IPS DF 4.7 (cell line): ENCODE data around the gene BMF.
A peak's percentile ranks its signal among the peaks of the same experiment; 100 is the strongest.

ENCODE experiments used
- DNase-seq: peaks from one replicate; pipeline ENCODE4 v3.0.0-alpha.2; 2013; ENCODE audit warnings: low spot score; ENCODE audit errors: extremely low read depth

The BMF gene

DNA sequence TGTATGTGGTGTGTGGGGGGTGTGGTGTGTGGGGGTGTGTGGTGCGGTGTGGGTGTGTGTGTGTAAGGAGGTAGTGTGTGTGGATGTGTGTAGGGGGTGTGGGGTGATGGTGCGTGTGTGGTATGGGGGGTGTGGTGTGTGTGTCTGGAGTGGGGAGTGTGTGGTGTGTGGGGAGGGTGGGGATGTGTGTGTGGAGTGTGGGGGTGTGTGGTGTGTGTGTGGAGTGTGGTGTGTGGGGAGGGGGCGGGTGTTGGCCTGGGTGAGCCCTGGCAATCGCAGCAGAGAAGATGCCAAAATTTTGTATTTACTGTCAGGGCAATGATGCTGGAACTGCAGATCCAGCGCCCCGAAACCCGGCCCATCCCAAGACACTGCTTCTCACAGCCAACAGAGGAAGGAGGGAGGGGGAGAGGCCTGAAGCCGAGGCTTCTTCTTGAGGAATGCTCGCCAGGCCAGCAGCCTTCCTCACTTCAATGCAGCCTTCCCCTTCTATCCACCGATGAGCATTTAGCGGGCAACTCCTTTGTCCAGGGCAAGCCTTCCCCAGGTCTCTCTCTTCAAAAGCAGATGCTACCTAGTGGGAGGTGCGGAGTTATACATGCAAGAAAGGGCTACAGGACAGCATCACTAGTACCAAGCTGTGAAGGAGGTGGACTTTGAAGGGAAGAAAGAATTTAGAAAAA lies 57.8 kb downstream of the BMF start:
- DNase-seq = no peak

DNA sequence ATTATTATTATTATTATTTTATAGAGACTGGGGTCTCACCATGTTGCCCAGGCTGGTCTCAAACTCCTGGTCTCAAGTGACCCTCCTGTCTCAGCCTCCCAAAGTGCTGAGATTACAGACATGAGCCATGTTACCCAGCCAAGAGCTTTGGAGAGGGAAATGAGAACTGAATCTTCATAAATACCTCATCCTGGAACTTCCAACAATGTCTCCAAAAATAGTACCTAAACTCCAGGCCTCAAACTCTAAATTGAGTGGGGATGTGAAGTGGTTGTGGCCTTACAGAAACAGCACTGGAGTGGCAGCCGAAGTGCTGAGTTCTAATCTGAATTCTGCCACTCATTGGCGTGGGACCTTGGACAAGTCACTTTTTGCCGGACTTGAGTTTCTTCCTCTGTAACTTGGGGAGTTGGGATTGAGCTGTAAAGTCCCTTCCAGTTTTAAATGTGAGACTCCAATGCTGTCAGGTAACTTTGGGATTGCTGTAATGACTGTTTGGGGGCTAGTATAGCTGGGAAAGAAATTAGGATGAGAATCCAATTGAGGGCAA lies 59.7 kb downstream of the BMF start:
- DNase-seq = no peak

DNA sequence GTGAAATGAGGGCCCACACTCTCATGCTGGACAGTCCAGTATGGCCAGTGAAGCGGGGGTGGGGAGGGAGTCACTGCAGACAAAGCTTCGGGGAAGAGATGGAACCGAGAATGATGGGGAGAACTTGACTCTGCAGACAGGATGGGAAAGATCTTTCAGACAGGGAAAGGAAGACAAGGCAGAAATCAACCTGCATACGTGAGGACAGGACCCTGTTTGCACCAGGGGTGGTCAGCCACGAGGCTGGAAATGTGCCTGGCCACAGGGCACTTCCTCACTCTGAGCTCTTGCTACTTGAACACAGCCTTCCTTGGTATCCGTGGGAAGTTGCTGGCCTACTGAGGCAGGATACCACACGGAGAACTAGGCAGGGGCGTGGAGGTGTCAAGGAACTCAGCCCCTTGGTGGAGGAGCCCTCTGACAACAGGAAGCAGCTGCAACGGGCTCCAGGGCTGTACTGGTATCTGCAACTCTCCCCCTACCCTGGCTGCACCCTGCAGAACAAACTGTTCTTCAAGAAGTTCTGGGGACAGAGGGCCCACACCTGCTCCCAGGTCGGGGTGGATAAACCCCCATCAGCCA lies 60.4 kb downstream of the BMF start:
- DNase-seq = no peak

DNA sequence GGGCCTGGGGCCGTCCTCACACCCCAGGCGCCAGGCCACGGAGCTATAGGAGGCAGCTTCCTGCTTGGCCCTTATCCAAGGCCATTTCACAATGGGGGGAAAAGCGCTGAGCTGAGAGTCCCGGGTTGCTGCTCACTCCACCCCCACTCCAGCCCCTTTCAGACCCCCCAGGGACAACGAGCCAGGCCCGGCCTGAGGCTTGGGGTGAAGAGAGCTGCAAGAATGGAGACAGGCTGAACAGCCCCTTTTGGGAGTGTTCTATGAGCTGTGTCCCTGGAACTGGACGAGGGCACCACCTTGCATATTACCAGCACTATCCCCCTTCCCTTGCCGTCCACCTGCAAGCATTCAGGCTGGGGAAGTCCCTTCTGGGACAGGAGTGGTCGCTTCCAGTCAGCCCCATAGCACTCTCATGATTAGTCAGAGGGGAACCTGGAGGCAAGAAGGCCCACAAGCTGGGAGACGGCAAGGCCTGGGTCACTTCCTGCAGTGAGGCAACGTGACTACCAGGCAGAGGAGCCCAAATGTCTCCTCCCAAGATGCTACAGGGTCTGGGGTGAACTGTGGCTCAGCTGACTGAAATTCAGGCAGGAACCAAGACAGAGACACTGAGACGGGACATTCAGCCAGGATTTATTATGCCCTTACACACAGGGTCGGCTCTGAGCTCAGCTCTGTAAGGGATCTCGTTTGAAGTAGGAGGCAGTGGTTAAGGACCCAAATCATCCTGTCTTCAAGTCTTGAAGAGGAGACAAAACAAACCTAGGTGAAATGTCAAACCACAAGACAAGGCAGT lies 61.1 kb downstream of the BMF start:
- no peak for DNase-seq

DNA sequence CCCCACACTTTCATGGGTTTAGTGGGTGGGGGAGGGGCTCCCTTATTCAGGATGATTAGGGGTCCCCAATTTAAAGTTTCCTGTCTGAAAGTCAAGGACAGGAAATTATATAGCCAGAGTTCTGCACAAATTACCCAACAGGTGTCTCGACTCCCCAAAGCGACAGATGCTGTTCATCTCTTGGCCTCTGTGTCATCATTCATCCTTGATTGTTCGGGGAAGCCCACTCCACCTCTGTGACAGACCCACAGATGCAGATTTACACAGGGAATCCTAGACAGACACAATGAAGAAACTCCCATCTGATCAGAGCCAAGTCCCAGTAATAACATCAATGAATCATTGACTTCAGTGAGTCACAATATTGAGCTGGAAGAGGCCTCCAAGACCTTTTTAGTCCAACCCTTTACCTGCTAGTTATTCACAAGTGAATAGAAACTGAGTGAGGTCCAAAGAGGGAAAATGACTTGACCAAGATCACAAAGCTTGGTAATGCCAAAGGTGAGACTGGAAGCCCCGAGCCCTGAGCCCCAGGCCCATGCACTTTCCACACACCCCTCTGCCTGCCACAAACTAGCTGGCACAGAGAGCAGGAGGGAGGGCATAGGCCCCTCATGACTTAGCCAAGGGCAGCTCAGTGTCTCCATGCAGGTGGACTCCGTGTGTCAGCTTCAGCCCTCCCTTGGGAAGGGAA lies 61.8 kb downstream of the BMF start:
- DNase-seq = no peak

DNA sequence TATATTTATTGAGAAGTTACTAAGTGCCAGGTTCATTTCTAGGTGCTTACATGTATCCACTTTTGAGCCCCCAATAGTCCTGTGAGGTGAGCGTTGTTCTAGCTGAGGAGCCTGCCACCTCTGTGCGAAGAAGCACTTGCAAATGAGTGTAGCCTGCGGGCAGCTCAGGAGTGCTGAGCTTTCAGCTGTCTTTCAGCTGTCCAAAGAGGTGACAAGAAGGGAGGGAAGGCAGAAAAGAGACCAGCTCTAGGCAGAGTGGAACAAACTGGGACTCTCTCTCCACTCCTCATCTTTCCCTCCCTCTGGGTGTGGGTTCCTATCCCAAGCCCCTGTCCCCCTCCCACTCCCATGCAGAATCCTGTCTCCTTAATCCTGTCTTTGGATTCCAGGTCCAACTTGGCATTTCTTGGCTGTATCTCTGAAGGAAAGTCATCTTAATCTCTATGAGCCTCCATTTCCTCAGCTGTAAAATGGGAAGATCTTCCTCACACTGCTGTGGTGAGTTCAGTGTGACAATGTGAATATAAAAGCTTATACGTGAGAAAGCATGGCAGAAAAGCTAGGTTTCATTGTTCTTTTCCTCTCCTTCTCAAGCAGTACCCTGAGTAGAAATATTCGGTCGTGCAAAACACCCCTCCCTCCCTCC lies 63.0 kb downstream of the BMF start:
- DNase-seq = no peak

DNA sequence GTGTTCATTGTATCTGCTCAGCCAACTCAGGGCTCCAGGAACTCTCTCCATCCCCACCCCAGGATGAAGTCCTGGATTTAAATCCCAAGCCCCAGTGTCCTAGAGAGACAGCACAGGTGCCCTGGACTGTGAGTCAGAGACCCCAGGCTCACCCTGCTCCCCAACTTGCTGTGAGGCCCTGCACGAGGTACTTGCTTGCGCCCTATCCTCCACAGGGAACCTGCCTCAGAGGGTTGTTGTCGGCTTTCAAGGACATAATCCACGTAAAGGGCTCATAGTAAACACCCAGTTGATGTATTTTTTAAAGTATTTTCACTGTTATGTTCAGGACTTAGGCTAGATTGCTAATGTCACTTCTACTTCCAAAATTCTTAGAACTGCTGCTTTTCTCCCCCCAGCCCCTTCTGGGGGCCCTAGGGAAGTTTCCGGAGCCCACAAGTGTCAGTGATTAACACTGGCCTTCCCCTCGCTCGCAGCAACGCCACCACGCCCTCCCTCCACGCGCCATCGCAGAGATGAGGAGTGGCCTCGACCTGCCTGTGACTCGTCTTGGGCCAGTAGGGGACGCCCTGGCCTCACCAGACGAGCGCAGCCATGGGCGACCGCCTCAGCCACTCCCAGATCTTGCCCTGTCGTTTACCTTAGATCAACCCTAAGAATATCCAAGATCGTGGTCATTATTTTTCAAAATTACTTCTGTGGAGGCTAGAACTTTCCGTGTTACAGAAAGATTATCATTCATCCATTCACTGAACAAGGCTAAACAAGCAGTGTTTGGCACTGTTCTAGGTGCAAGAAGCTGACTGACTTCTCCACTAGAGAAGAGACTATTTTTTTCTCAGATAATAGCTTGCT lies 63.7 kb downstream of the BMF start:
- DNase-seq = no peak

DNA sequence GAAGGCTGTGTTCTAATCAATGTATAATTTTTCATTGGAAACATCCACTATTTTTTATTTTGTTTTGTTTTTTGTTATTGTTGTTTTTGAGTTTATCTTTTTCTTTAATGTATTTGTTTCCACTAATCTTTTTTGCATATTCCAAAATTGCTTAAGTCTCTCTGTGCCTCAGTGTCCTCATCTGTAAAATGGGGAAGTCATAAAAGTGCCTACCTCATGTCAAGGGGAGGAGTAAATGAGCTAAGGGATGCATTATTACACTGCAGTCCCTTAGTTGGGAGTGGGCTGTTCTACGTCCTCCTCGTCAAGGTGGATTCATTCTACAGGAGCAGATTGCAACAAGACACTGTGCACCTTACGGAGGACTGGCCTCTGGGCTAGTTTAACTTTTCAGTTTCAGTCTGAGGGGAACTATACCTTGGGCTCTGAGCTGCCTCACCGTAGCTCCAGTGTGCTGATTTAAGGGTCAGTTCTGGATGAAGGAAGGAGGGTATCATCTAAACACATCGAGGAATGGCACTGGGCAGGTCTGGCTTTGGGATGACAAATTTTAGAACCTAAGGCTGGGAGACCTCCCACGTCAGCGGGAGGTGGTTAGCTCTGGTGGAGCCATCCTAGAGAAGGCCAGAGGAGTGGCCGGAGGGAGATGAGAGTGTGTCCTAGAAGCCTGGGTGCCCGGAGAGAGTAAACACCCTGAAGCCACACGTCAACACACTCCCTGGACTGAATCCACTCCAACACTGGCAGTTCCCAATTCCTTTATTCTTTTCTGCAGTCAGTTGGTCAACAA lies 64.6 kb downstream of the BMF start:
- DNase-seq = no peak

DNA sequence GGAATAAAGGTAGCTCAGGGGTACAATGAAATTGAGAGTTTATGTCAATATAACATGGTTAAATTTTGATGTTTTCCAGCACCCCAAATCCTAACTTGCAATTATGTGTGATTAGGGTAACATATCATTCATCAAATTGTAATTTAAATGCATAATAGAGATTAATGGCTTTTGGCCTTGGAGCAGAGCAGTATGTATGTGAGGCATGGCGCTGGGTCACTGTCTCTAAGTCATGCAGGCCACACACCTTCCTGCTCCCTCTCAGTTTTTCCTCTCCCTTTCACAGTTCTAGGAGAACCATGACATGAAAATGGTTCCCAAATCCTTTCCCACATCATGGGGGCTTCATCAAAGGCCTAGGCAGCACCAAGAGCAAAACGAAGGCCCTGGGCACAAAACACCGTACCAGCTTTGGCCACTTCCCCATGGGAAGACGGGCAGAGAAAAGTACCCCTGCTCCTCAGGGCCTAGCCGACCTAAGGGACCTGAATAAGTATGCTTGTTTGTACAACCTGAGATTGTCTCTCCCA lies 65.8 kb downstream of the BMF start:
- no peak for DNase-seq

DNA sequence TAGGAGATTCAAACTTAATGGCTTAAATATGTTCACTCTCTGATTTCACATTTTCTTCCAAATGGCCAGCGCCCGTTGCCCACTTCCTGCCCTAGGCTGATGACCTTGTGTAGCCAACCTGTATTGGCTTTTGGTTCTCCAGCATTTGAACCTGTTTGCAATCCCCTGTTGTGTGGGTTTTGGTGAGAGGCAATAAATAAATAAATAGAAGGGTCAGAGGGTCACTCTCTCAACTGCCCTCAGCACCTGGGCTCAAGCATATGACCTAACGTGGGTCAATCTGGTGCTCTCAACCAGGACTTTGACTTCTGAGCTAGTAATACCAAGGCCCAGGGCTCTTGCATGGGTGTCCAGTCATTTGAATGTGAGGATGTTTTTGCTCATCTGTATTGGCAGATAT lies 67.9 kb downstream of the BMF start:
- DNase-seq = no peak

DNA sequence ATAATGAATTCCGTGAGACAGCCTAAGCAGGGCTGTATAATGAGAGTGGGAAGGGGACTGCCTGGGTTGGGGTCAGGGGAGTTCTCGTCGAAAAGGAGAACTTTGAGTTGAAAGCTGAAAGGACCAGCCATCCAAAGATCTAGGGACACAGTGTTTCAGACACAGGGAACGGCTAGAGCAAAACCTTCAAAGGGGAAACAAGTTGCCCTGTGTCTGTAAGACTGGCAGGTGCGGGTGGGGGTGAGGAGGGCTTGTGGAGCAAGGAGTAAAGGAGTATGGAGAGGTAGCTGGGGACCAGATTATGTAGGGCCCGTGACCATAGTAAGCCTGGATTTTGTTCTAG lies 68.4 kb downstream of the BMF start:
- DNase-seq = no peak

DNA sequence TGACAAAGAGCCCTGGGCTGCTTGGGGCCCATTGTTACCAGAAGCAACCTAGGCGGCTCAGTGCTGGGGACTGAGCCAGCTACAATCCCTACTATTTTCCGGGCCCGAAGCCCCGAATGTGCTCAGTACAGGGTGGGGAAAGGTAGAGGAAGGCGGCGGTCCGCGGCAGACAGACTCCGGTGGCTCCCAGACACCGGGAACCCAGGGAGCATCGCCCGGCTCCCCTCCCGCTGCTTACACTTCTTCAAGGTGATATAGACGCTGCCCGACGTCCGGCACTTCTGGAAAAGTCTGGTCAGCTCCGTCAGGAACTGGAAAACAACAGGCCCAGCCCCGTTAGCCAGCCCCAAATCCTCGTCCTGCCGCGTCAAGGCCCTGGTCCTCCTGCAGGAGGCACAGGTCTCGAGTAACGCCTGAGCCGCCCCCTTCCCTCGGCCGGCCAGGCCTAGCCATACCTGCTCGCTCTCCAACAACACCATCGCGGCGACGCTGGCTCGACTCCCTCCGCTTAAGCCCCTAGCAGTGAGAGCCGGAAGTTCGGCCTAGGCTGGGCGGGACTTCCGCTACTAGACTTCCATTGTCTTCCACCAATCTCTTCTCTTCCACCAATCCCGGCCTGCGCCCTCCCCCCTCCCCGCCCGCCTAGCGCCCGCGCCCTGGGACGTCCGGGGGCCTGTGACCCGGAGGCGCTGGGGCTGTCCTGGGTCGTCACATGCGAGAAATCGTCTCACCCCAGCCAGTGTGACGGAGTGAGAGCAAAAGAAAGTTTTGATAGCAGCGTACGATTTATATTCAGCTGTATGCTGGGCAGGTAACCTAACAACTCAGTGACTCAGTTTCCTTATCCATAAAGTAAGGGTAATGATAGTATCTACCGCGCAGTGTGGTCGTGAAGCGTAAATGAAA lies 69.8 kb downstream of the BMF start, which contains the start of gene SRP14:
TSS of gene SRP14 (minus strand) at position 544 of the 906 bp plus-strand sequence. CDS start at position 479, 65 bp downstream.
- DNase-seq = peak; percentile 81

DNA sequence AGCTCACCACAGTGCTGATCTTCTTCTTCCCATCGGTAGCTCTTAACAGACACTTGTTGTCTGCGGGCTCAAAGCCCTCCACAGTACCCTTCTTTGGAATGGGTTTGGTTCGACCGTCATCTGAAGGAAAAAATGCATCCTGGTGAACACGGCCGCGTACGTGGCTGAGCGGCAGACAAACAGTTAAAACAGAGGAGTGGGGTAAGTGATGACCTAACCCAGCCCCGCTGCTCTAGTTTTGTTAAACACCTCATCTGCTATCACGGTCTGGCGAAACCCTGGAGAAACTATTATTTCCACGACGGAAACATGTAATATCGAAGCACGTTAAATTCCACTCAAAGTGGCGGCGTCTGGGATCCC lies 70.4 kb downstream of the BMF start:
- DNase-seq = no peak
